Measurements from ENCODE around the gene KRTAP16-1. TPM values are rescaled to one million over a fixed set of nuclear protein-coding genes. Genes with fewer than 3 reads are reported as not detected.

The KRTAP16-1 gene
- total RNA-seq, 4 donors from 2014 or later: not detected

GRCh38 chr17:41265078-41265477 lies 44.0 kb downstream of the KRTAP16-1 start, which contains the start of gene KRTAP9-6:
Gene KRTAP9-6, plus strand, starts transcription at chr17:41265378. Its CDS starts 0 bp downstream, at chr17:41265378.
- Histone ChIP-seq H3K27me3 (no peaks in the 10 kb centered on the region), H3K9me3 (no peaks in the 10 kb centered on the region), H3K4me3 (no peak within 1 kb of the TSS), H3K36me3 (no peaks in the 10 kb centered on the region), H3K27ac (no peak within 1 kb of the TSS), H3K4me1 (no peaks in the 10 kb centered on the region)
- no peak for DNase-seq
- TF ChIP-seq CTCF (IDR thresholded peaks at IDR 0.05) (no peak), POLR2A (IDR thresholded peaks at IDR 0.05) (no peak)
- intact Hi-C loops (cut with DNase I; ENCODE audit: low total_unique reads): no loop called here

- Histone ChIP-seq H3K4me3 (no peak overlapping the region), H3K27me3 (no peaks in the 10 kb centered on the region), H3K9me3 (no peaks in the 10 kb centered on the region), H3K27ac (no peak overlapping the region), H3K36me3 (no peaks in the 10 kb centered on the region), H3K4me1 (no peaks in the 10 kb centered on the region)
- intact Hi-C loops (cut with DNase I; ENCODE audit: low total_unique reads): no loop called here
- TF ChIP-seq CTCF (IDR thresholded peaks at IDR 0.05) (no peak), POLR2A (IDR thresholded peaks at IDR 0.05) (no peak)
- no peak for DNase-seq
Measured at GRCh38 chr17:41264599-41264998, 44.5 kb downstream of the KRTAP16-1 start.

GRCh38 chr17:41263212-41263611 lies 45.9 kb downstream of the KRTAP16-1 start:
- H3K4me1 ChIP-seq: no peaks in the 10 kb centered on the region
- H3K36me3 ChIP-seq: no peaks in the 10 kb centered on the region
- H3K9me3 ChIP-seq: no peaks in the 10 kb centered on the region
- TF ChIP-seq POLR2A (IDR thresholded peaks at IDR 0.05) (no peak), CTCF (IDR thresholded peaks at IDR 0.05) (no peak)
- no peak for DNase-seq
- no peak overlapping the region for H3K4me3 ChIP-seq
- no peaks in the 10 kb centered on the region for H3K27me3 ChIP-seq
- H3K27ac ChIP-seq: no peak overlapping the region
- intact Hi-C loops (cut with DNase I; ENCODE audit: low total_unique reads): no loop called here

GRCh38 chr17:41258406-41258805 lies 50.7 kb downstream of the KRTAP16-1 start:
- Histone ChIP-seq H3K4me1 (no peaks in the 10 kb centered on the region), H3K27me3 (no peaks in the 10 kb centered on the region), H3K4me3 (no peak overlapping the region), H3K36me3 (no peaks in the 10 kb centered on the region), H3K27ac (no peak overlapping the region), H3K9me3 (no peaks in the 10 kb centered on the region)
- intact Hi-C loops (cut with DNase I; ENCODE audit: low total_unique reads): no loop called here
- DNase-seq: no peak
- TF ChIP-seq POLR2A (IDR thresholded peaks at IDR 0.05): no peak
- no peak for TF ChIP-seq CTCF (IDR thresholded peaks at IDR 0.05)

Small RNA genes lying within 50 kb of the gene (small RNA-seq; reads per million reads assigned to genes)
- gene KRTAP9-10P: not detected

Other genes starting within 250 kb of the KRTAP16-1 start
- gene KRTAP2-3, start 249.2 kb downstream of the KRTAP16-1 start, total RNA-seq: not detected
- gene KRTAP2-4, start 243.4 kb downstream of the KRTAP16-1 start, total RNA-seq: not detected
- gene KRTAP4-7, start 225.2 kb downstream of the KRTAP16-1 start, total RNA-seq: not detected
- not detected for gene KRTAP4-8, start 211.2 kb downstream of the KRTAP16-1 start, total RNA-seq
- not detected for gene KRTAP4-16, start 207.1 kb downstream of the KRTAP16-1 start, total RNA-seq
- not detected for gene KRTAP4-9, start 203.9 kb downstream of the KRTAP16-1 start, total RNA-seq
- not detected for gene KRTAP4-11, start 190.9 kb downstream of the KRTAP16-1 start, total RNA-seq
- not detected for gene KRTAP4-12, start 185.1 kb downstream of the KRTAP16-1 start, total RNA-seq
- gene KRTAP4-6, start 168.8 kb downstream of the KRTAP16-1 start, total RNA-seq: not detected
- not detected for gene KRTAP4-5, start 159.5 kb downstream of the KRTAP16-1 start, total RNA-seq
- not detected for gene KRTAP4-4, start 148.6 kb downstream of the KRTAP16-1 start, total RNA-seq
- not detected for gene KRTAP4-3, start 141.1 kb downstream of the KRTAP16-1 start, total RNA-seq
- not detected for gene KRTAP4-2, start 131.1 kb downstream of the KRTAP16-1 start, total RNA-seq
- gene KRTAP4-1, start 124.4 kb downstream of the KRTAP16-1 start, total RNA-seq: not detected
- not detected for gene KRTAP9-1, start 119.4 kb downstream of the KRTAP16-1 start, total RNA-seq
- gene KRTAP9-2, start 82.7 kb downstream of the KRTAP16-1 start, total RNA-seq: not detected
- gene KRTAP9-3, start 76.9 kb downstream of the KRTAP16-1 start, total RNA-seq: not detected
- gene KRTAP9-8, start 71.3 kb downstream of the KRTAP16-1 start, total RNA-seq: not detected
- not detected for gene KRTAP9-4, start 59.6 kb downstream of the KRTAP16-1 start, total RNA-seq
- gene KRTAP9-9, start 53.9 kb downstream of the KRTAP16-1 start, total RNA-seq: not detected
- not detected for gene KRTAP9-6, start 43.9 kb downstream of the KRTAP16-1 start, total RNA-seq
- gene KRTAP9-7, start 33.6 kb downstream of the KRTAP16-1 start, total RNA-seq: not detected
- not detected for gene KRTAP29-1, start 6.5 kb downstream of the KRTAP16-1 start, total RNA-seq
- gene KRTAP17-1, start 6.4 kb upstream of the KRTAP16-1 start, total RNA-seq: not detected
- gene KRT33A, start 41.5 kb upstream of the KRTAP16-1 start, total RNA-seq: not detected
- gene KRT33B, start 60.5 kb upstream of the KRTAP16-1 start, total RNA-seq: not detected
- gene KRT34, start 73.0 kb upstream of the KRTAP16-1 start, total RNA-seq: under 1 TPM in 1 of 4 donors, not detected in 3; 0.28 TPM
- not detected for gene KRT31, start 88.3 kb upstream of the KRTAP16-1 start, total RNA-seq
- gene KRT37, start 115.3 kb upstream of the KRTAP16-1 start, total RNA-seq: not detected
- not detected for gene KRT38, start 131.7 kb upstream of the KRTAP16-1 start, total RNA-seq
- gene KRT32, start 158.1 kb upstream of the KRTAP16-1 start, total RNA-seq: not detected
- not detected for gene KRT35, start 171.8 kb upstream of the KRTAP16-1 start, total RNA-seq
- not detected for gene KRT36, start 180.6 kb upstream of the KRTAP16-1 start, total RNA-seq
- gene KRT13, start 196.3 kb upstream of the KRTAP16-1 start, total RNA-seq: 1 to 10 TPM; 1.5 to 6.4 (median 3.0) TPM
- gene KRT15, start 209.6 kb upstream of the KRTAP16-1 start, total RNA-seq: 10 to 100 TPM in 1 of 4 donors, 1 to 10 TPM in 1, under 1 TPM in 1, not detected in 1; 0.41 to 11.5 (median 1.6) TPM
- gene KRT19, start 219.0 kb upstream of the KRTAP16-1 start, total RNA-seq: 100 to 1,000 TPM in 2 of 4 donors, 10 to 100 TPM in 1, under 1 TPM in 1; 0.88 to 120 (median 77.2) TPM

All from uterus (tissue), 4 donors.